ENCODE results near the gene HMCN1. TPM values are rescaled to one million over a fixed set of nuclear protein-coding genes. Genes with fewer than 3 reads are reported as not detected.
A peak's percentile ranks its signal among the peaks of the same experiment; 100 is the strongest.

Gene HMCN1
- total and polyA plus RNA-seq, 11 donors, result 2.1 to 14.1 (median 5.6) TPM

DNA sequence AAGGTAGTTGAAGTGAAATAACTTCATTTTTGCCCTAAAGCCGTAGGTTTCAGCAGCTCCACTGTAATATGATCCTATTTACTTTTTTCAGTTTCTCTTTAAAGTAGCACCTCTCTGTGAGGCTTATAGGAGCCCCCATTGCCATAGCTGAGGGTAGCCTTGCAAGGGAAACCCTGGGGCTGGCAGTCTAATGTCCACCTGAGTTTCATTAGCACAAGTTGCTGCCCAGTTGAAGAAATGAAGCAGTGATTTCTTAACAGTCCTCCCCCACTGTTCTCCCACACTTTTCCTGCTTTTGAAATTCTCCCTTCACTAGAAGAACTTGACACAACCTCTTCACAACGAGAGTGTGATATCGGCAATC lies 1.5 kb downstream of the HMCN1 start:
- H3K4me1 ChIP-seq, result peaks cover 0 to 18% (median 0%) of the 10 kb centered on the region in 12 donors
- intact Hi-C loops (cut with DNase I), result loop anchor here in 2 of 10 donors (10.0 kb wide), 2 partner anchors 69 to 359 kb away; no protein-coding TSS in a partner anchor
- ATAC-seq (no peak), DNase-seq (no peak)
- WGBS, 4 donors, result 33 to 56% (median 41%) methylated on average over 3 of the region's 3 CpGs
- H3K36me3 ChIP-seq, result no peaks in the 10 kb centered on the region
- peak overlapping the region in 10 of 12 donors; percentile 33 to 84 (median 74) for H3K27ac ChIP-seq
- peaks cover 0 to 18% (median 3%) of the 10 kb centered on the region in 12 donors for H3K9me3 ChIP-seq
- H3K27me3 ChIP-seq, result peaks cover 0 to 30% (median 0%) of the 10 kb centered on the region in 9 donors
- peak overlapping the region; percentile 24 to 77 (median 62) for H3K4me3 ChIP-seq
- TF ChIP-seq, protein P1, sequence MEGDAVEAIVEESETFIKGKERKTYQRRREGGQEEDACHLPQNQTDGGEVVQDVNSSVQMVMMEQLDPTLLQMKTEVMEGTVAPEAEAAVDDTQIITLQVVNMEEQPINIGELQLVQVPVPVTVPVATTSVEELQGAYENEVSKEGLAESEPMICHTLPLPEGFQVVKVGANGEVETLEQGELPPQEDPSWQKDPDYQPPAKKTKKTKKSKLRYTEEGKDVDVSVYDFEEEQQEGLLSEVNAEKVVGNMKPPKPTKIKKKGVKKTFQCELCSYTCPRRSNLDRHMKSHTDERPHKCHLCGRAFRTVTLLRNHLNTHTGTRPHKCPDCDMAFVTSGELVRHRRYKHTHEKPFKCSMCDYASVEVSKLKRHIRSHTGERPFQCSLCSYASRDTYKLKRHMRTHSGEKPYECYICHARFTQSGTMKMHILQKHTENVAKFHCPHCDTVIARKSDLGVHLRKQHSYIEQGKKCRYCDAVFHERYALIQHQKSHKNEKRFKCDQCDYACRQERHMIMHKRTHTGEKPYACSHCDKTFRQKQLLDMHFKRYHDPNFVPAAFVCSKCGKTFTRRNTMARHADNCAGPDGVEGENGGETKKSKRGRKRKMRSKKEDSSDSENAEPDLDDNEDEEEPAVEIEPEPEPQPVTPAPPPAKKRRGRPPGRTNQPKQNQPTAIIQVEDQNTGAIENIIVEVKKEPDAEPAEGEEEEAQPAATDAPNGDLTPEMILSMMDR (IDR thresholded peaks at IDR 0.05), result no peak
- TF ChIP-seq POLR2A (IDR thresholded peaks at IDR 0.05), result no peak

- H3K27ac ChIP-seq, result no peak overlapping the region
- H3K27me3 ChIP-seq, result peaks cover 0 to 19% (median 0%) of the 10 kb centered on the region in 9 donors
- ATAC-seq (no peak), DNase-seq (no peak)
- intact Hi-C loops (cut with DNase I), result loop anchor here in 2 of 10 donors (10.0 kb wide), 2 partner anchors 65 to 355 kb away; no protein-coding TSS in a partner anchor
- WGBS, 4 donors, result 88 to 93% (median 90%) methylated on average over 2 of the region's 2 CpGs
- no peak overlapping the region for H3K4me3 ChIP-seq
- H3K9me3 ChIP-seq, result peaks cover 0 to 7% (median 0%) of the 10 kb centered on the region in 12 donors
- TF ChIP-seq, protein P1 (IDR thresholded peaks at IDR 0.05), result no peak
- no peak for TF ChIP-seq POLR2A (IDR thresholded peaks at IDR 0.05)
- no peaks in the 10 kb centered on the region for H3K36me3 ChIP-seq
- H3K4me1 ChIP-seq, result peaks cover 0 to 3% (median 0%) of the 10 kb centered on the region in 12 donors
Measured at GRCh38 chr1:185739967-185740366, 5.8 kb downstream of the HMCN1 start.

- peaks cover 0 to 10% (median 0%) of the 10 kb centered on the region in 9 donors for H3K27me3 ChIP-seq
- no peaks in the 10 kb centered on the region for H3K36me3 ChIP-seq
- H3K4me3 ChIP-seq, result no peak overlapping the region
- 81 to 84% (median 83%) methylated on average over 3 of the region's 3 CpGs for WGBS, 4 donors
- TF ChIP-seq, protein P1 (IDR thresholded peaks at IDR 0.05), result no peak
- TF ChIP-seq POLR2A (IDR thresholded peaks at IDR 0.05), result no peak
- peak in 1 of 4 donors; percentile 20 for ATAC-seq
- H3K4me1 ChIP-seq, result peaks cover 0 to 3% (median 0%) of the 10 kb centered on the region in 12 donors
- intact Hi-C loops (cut with DNase I), result no loop called here
- peaks cover 0 to 7% (median 0%) of the 10 kb centered on the region in 12 donors for H3K9me3 ChIP-seq
- DNase-seq, result no peak
- no peak overlapping the region for H3K27ac ChIP-seq
Measured at GRCh38 chr1:185741551-185741950, 7.4 kb downstream of the HMCN1 start.

DNA sequence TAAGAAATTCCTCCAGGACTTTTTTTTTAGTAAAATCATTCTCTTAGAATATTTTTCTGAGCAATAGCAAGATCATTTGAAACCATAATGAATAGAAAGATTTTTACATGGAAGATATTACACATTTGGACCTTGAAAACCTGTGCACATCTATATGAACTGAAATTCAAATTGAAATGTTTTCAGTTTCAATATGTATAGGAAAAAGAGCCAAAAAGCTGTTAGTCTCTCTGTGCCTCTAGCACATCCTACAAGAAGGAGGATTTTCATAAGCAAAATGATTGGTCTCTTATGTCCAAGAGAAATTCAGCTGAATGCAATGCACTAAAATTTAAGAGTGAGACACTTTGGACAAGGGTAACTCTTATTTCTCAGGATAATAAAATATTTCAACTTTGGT lies 8.2 kb downstream of the HMCN1 start:
- intact Hi-C loops (cut with DNase I), result no loop called here
- Histone ChIP-seq H3K4me1 (peaks cover 0 to under 1% (median 0%) of the 10 kb centered on the region in 12 donors), H3K9me3 (peaks cover 0 to 7% (median 0%) of the 10 kb centered on the region in 12 donors), H3K4me3 (no peak overlapping the region), H3K36me3 (no peaks in the 10 kb centered on the region), H3K27me3 (peaks cover 0 to 5% (median 0%) of the 10 kb centered on the region in 9 donors), H3K27ac (no peak overlapping the region)
- DNase-seq (no peak), ATAC-seq (no peak)
- TF ChIP-seq, protein P1 (IDR thresholded peaks at IDR 0.05), result no peak
- TF ChIP-seq POLR2A (IDR thresholded peaks at IDR 0.05), result no peak

Data from heart left ventricle (tissue), 16 donors.